Measurements from ENCODE around the gene SLC39A7. TPM values are rescaled to one million over a fixed set of nuclear protein-coding genes. Genes with fewer than 3 reads are reported as not detected.

Gene SLC39A7
- total and polyA plus RNA-seq, 2 of the 13 experiments (the other 11 are each of a cell fraction or from before 2014, with no cell fraction given) = 142 to 229 TPM

DNA sequence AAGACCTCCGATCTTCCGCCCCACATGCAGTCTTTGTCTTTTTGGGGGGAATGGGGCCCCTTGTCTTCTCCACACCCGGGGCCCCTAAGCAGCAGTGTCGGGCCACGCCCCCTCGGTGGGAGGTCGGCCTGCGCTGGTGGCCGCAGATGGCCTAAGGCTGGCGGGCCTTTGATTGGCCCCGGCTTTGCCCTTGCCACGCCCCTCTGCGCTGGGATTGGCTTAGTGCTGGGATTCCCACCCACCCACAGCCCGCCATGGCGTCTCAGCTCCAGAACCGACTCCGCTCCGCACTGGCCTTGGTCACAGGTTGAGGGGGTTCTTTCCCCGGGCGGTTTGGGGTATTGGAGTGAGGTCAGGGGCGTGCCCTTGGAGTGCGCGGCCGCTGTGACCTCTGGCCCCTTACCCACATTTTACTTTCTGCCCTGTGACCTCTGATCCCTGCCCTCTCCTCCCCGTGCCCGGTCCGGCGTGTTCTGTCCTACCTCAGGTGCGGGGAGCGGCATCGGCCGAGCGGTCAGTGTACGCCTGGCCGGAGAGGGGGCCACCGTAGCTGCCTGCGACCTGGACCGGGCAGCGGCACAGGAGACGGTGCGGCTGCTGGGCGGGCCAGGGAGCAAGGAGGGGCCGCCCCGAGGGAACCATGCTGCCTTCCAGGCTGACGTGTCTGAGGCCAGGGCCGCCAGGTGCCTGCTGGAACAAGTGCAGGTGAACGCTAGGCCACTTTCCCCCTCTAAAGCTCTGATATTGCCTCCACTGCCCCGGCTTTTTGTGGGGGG is 3.9 kb downstream of the SLC39A7 start, which contains the start of gene HSD17B8 (continued):
- TF ChIP-seq, protein P1, sequence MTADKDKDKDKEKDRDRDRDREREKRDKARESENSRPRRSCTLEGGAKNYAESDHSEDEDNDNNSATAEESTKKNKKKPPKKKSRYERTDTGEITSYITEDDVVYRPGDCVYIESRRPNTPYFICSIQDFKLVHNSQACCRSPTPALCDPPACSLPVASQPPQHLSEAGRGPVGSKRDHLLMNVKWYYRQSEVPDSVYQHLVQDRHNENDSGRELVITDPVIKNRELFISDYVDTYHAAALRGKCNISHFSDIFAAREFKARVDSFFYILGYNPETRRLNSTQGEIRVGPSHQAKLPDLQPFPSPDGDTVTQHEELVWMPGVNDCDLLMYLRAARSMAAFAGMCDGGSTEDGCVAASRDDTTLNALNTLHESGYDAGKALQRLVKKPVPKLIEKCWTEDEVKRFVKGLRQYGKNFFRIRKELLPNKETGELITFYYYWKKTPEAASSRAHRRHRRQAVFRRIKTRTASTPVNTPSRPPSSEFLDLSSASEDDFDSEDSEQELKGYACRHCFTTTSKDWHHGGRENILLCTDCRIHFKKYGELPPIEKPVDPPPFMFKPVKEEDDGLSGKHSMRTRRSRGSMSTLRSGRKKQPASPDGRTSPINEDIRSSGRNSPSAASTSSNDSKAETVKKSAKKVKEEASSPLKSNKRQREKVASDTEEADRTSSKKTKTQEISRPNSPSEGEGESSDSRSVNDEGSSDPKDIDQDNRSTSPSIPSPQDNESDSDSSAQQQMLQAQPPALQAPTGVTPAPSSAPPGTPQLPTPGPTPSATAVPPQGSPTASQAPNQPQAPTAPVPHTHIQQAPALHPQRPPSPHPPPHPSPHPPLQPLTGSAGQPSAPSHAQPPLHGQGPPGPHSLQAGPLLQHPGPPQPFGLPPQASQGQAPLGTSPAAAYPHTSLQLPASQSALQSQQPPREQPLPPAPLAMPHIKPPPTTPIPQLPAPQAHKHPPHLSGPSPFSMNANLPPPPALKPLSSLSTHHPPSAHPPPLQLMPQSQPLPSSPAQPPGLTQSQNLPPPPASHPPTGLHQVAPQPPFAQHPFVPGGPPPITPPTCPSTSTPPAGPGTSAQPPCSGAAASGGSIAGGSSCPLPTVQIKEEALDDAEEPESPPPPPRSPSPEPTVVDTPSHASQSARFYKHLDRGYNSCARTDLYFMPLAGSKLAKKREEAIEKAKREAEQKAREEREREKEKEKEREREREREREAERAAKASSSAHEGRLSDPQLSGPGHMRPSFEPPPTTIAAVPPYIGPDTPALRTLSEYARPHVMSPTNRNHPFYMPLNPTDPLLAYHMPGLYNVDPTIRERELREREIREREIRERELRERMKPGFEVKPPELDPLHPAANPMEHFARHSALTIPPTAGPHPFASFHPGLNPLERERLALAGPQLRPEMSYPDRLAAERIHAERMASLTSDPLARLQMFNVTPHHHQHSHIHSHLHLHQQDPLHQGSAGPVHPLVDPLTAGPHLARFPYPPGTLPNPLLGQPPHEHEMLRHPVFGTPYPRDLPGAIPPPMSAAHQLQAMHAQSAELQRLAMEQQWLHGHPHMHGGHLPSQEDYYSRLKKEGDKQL (CRISPR knock-in tag; IDR thresholded peaks at IDR 0.05; ENCODE audit: low read depth) = no peak; the same call in 1 of the 2 replicates
- TF ChIP-seq ZSCAN9 (CRISPR knock-in tag; IDR thresholded peaks at IDR 0.05; ENCODE audit: borderline replicate concordance) = no peak; the same call in 1 of the 2 replicates
- 0 out of 2 replicates have a peak, but pooled peaks have one; percentile 76 for TF ChIP-seq ZNF510 (CRISPR knock-in tag; IDR thresholded peaks at IDR 0.05; ENCODE audit: low read depth)
- TF ChIP-seq RFXAP (CRISPR knock-in tag; IDR thresholded peaks at IDR 0.05; ENCODE audit: borderline replicate concordance) = peak; percentile 76; the same call in 1 of the 2 replicates
- 0 out of 2 replicates have a peak, but pooled peaks have one; percentile 59 for TF ChIP-seq NCOA1 (CRISPR knock-in tag; IDR thresholded peaks at IDR 0.05)
- TF ChIP-seq DR1 (CRISPR knock-in tag; IDR thresholded peaks at IDR 0.05) = peak; percentile 71; the same call in 1 of the 2 replicates
- TF ChIP-seq ZNF232 (CRISPR knock-in tag; IDR thresholded peaks at IDR 0.05; ENCODE audit: borderline replicate concordance) = peak; percentile 93
- TF ChIP-seq SCMH1 (CRISPR knock-in tag; IDR thresholded peaks at IDR 0.05; ENCODE audit: borderline replicate concordance) = no peak
- TF ChIP-seq ZNF446 (CRISPR knock-in tag; IDR thresholded peaks at IDR 0.05) = no peak
- peak; percentile 60; the same call in 1 of the 2 replicates for TF ChIP-seq HIVEP1 (CRISPR knock-in tag; IDR thresholded peaks at IDR 0.05)
- TF ChIP-seq ZFP36 (IDR thresholded peaks at IDR 0.05; ENCODE audit: borderline replicate concordance, low read depth, low read length, partially characterized antibody) = no peak
- peak; percentile 88; the same call in 1 of the 2 replicates for TF ChIP-seq ZNF709 (CRISPR knock-in tag; IDR thresholded peaks at IDR 0.05)
- TF ChIP-seq ZMYM3 (CRISPR knock-in tag; IDR thresholded peaks at IDR 0.05) = 0 out of 2 replicates have a peak, but pooled peaks have one; percentile 18
- TF ChIP-seq, protein P2, sequence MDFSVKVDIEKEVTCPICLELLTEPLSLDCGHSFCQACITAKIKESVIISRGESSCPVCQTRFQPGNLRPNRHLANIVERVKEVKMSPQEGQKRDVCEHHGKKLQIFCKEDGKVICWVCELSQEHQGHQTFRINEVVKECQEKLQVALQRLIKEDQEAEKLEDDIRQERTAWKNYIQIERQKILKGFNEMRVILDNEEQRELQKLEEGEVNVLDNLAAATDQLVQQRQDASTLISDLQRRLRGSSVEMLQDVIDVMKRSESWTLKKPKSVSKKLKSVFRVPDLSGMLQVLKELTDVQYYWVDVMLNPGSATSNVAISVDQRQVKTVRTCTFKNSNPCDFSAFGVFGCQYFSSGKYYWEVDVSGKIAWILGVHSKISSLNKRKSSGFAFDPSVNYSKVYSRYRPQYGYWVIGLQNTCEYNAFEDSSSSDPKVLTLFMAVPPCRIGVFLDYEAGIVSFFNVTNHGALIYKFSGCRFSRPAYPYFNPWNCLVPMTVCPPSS (IDR thresholded peaks at IDR 0.05) = no peak
